NB4 (cell line): ENCODE measurements around the gene SPATA31C1.

Source experiments
- CTCF ChIP-seq: IDR thresholded peaks from one replicate; pipeline ENCODE4 v1.5.1; 2012; ENCODE audit warnings: low read depth, low read length
- MAX ChIP-seq: IDR thresholded peaks from 2 replicates; pipeline ENCODE4 v1.6.1; 2011; ENCODE audit warnings: low read depth, low read length
- MYC ChIP-seq: IDR thresholded peaks from 2 replicates; pipeline ENCODE4 v1.6.1; 2011; ENCODE audit warnings: low read depth, low read length
- POLR2A ChIP-seq: IDR thresholded peaks from 2 replicates; pipeline ENCODE4 v1.6.1; 2011; ENCODE audit warnings: mild to moderate bottlenecking; ENCODE audit not compliant: insufficient read length; ENCODE audit errors: extremely low read depth

- no peak for TF ChIP-seq MYC
- no peak for TF ChIP-seq CTCF
- no peak for TF ChIP-seq POLR2A
- TF ChIP-seq MAX, result no peak
Measured at GRCh38 chr9:87889065-87889881, 28.5 kb upstream of the SPATA31C1 start.
